Panc1 (cell line): ENCODE results near the gene TARS1.

Source experiments
- POLR2AphosphoS5 ChIP-seq: IDR thresholded peaks from 2 replicates; pipeline ENCODE4 v1.6.1; 2012; ENCODE audit warnings: mild to moderate bottlenecking, low read depth, low read length, moderate library complexity
- TCF7L2 ChIP-seq: IDR thresholded peaks from 2 replicates; pipeline ENCODE4 v1.6.1; 2011; ENCODE audit warnings: mild to moderate bottlenecking, low read depth, low read length, inconsistent platforms
- TF ChIP-seq, protein P1 (sequence below): fragments of 450-650 bp; IDR thresholded peaks from 2 replicates; pipeline ENCODE4 v1.5.1; 2017; ENCODE audit warnings: mild to moderate bottlenecking
- TF ChIP-seq, protein P2 (sequence below), 2 experiments: IDR thresholded peaks; 2 replicates each; pipeline ENCODE4 v1.6.1; 2011 to 2012; ENCODE audit warnings: low read depth in 2 of 2, control low read depth in 1 of 2, low read length in 1 of 2, mild to moderate bottlenecking in 1 of 2, moderate library complexity in 1 of 2; ENCODE audit not compliant: insufficient read depth in 1 of 2

DNA sequence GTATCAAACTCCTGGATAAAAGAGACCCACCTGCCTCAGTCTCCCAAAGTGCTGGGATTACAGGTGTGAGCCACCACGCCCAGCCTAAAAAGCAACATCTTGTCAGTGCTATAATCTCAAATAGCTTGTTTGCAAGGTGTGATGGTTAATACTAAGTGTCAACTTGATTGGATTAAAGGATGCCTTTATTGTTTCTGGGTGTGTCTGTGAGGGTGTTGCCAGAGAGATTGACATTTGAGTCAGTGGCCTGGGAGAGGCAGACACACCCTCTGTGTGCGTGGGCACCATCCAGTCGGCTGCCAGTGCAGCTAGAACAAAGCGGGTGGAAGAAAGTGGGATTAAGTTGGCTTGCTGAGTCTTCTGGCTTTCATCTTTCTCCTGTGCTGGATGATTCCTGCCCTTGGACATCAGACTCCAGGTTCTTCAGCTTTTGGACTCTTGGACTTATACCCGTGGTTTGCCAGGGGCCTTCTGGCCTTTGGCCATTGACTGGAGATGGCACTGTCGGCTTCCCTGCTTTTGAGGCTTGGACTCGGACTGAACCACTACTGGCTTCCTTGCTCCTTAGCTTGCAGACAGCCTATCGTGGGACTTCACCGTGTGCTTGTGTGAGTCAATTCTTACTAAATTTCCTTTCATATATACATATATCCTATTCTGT, 28.1 kb downstream of the TARS1 start:
- TF ChIP-seq, protein P1, sequence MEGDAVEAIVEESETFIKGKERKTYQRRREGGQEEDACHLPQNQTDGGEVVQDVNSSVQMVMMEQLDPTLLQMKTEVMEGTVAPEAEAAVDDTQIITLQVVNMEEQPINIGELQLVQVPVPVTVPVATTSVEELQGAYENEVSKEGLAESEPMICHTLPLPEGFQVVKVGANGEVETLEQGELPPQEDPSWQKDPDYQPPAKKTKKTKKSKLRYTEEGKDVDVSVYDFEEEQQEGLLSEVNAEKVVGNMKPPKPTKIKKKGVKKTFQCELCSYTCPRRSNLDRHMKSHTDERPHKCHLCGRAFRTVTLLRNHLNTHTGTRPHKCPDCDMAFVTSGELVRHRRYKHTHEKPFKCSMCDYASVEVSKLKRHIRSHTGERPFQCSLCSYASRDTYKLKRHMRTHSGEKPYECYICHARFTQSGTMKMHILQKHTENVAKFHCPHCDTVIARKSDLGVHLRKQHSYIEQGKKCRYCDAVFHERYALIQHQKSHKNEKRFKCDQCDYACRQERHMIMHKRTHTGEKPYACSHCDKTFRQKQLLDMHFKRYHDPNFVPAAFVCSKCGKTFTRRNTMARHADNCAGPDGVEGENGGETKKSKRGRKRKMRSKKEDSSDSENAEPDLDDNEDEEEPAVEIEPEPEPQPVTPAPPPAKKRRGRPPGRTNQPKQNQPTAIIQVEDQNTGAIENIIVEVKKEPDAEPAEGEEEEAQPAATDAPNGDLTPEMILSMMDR, result no peak
- TF ChIP-seq, protein P2, sequence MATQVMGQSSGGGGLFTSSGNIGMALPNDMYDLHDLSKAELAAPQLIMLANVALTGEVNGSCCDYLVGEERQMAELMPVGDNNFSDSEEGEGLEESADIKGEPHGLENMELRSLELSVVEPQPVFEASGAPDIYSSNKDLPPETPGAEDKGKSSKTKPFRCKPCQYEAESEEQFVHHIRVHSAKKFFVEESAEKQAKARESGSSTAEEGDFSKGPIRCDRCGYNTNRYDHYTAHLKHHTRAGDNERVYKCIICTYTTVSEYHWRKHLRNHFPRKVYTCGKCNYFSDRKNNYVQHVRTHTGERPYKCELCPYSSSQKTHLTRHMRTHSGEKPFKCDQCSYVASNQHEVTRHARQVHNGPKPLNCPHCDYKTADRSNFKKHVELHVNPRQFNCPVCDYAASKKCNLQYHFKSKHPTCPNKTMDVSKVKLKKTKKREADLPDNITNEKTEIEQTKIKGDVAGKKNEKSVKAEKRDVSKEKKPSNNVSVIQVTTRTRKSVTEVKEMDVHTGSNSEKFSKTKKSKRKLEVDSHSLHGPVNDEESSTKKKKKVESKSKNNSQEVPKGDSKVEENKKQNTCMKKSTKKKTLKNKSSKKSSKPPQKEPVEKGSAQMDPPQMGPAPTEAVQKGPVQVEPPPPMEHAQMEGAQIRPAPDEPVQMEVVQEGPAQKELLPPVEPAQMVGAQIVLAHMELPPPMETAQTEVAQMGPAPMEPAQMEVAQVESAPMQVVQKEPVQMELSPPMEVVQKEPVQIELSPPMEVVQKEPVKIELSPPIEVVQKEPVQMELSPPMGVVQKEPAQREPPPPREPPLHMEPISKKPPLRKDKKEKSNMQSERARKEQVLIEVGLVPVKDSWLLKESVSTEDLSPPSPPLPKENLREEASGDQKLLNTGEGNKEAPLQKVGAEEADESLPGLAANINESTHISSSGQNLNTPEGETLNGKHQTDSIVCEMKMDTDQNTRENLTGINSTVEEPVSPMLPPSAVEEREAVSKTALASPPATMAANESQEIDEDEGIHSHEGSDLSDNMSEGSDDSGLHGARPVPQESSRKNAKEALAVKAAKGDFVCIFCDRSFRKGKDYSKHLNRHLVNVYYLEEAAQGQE (IDR thresholded peaks at IDR 0.05; ENCODE audit: insufficient read depth in 1 of 2, low read depth in 2 of 2, low read length in 1 of 2), result no peak
- TF ChIP-seq POLR2AphosphoS5 (no peak), TCF7L2 (no peak)
